ENCODE results near the gene DARS2.

DARS2 gene

DNA sequence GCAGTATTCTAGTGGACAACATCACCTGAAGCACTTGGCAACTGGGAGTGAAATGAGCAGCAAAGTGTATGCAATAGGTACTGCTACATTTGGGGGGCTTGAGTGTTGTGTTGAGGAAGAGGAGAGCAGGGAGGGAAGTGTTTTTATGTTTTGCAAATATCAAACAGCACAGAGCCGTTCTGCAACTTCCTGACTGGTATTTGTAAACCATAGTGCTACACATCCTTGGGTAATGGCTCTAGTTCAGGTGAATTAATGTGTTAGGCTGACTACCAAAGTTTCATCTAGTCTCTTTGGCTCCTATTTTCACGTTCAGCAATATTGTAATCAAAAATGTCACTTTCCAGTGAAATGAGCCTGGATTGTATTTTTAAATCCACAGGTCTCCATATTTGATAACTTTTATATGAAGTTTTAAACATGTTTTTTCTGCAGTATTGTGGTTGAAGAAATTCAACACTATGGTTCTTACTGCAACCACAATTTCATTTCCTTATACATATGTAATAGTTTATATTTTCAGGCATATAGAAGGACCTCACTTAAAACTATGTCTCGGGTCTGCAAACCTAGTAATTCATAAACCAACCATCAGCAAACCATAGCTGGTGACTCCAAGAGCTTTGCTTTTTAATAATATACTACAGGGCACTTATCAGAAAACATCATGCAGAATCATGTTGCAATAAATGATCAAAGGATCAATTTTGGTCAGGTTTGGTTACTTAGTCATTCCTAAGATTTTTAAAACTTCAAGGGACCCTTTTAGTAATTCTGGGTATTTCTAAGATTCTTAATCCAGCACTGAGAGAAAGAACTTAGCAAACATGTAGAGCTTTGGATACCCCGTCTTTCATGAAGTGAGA, 62.5 kb downstream of the DARS2 start:
- no peak overlapping the region for H3K4me3 Mint-ChIP-seq
- H3K36me3 Mint-ChIP-seq = peaks cover 31 to 34% of the 10 kb centered on the region in 2 donors
- no peak for DNase-seq
- no peak for ATAC-seq (replicated peaks)
- H3K27me3 Mint-ChIP-seq = no peaks in the 10 kb centered on the region
- no peak overlapping the region for H3K27ac Mint-ChIP-seq
- no peaks in the 10 kb centered on the region for H3K9me3 Mint-ChIP-seq
- peaks cover 2 to 8% of the 10 kb centered on the region in 2 donors for H3K4me1 Mint-ChIP-seq

DNA sequence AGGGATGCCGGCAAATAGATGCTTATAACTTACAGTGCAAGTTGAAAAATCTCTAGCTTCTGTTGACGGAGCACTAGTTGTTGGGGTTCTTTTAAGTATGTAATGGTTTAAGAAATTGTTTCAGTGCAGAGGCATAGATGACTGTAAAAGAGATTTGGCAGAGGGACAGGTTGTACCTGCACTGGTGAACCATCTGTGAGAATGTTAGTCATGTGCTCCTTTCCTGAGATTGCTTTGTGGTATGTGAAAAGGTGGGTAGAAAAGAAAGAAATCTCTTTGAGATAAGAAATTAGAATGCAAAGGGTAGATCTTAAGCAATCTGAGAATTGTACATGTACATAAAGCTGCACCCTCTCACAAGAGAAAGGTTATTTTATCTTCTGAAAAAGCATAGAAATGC, 63.2 kb downstream of the DARS2 start:
- no peak overlapping the region for H3K27ac Mint-ChIP-seq

DNA sequence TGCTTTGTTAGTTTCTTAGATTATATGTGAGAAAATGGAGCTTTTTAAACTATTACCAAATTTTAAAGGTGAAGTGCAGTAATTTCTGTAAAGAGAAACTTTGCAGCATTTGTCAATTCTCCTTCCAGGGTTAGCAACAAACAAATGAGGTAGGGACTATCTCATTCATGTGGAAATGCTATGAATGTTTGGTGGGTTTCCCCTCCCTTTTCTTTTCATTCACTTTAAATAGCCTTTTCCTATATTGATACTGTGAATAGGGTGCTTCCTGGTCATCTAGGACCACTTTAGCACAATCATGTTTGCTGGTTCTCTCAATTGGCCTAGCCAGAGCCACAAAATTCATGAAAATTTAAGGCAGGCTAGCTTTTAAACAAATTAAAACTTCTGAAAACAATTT, 64.3 kb downstream of the DARS2 start:
- Mint-ChIP-seq H3K36me3 (peaks cover 31 to 34% of the 10 kb centered on the region in 2 donors), H3K27me3 (no peaks in the 10 kb centered on the region), H3K4me3 (no peak overlapping the region), H3K9me3 (no peaks in the 10 kb centered on the region), H3K4me1 (peaks cover 2 to 8% of the 10 kb centered on the region in 2 donors), H3K27ac (no peak overlapping the region)
- ATAC-seq (replicated peaks) (no peak), DNase-seq (no peak)

More for the DNA sequence above, 63.2 kb downstream of the DARS2 start:
- Mint-ChIP-seq H3K4me1 (peaks cover 2 to 8% of the 10 kb centered on the region in 2 donors), H3K27me3 (no peaks in the 10 kb centered on the region), H3K4me3 (no peak overlapping the region), H3K9me3 (no peaks in the 10 kb centered on the region), H3K36me3 (peaks cover 31 to 34% of the 10 kb centered on the region in 2 donors)
- DNase-seq (no peak), ATAC-seq (replicated peaks) (no peak)

DNA sequence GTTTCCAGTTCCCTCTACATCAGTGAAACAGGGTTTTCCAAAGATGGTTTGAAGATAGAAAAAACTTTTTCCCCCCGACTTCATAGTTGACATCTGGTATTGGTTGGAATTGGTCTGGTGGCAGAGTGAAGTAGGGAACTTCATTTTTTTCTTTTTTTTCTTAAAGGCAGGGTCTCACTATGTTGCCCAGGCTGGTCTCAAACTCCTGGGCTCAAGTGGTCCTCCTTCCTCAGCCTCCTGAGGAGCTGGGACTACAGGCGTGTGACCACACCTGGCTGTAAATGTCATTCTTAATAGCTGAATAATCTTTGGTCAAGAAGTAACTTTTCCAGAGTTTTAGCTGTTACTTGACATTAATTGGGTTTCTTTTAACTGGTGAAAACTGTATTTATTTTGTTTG, 65.4 kb downstream of the DARS2 start:
- H3K27me3 Mint-ChIP-seq = no peaks in the 10 kb centered on the region
- peak overlapping the region; percentile 31 for H3K27ac Mint-ChIP-seq
- peaks cover 4 to 8% of the 10 kb centered on the region in 2 donors for H3K4me1 Mint-ChIP-seq
- ATAC-seq (replicated peaks) (no peak), DNase-seq (no peak)
- H3K36me3 Mint-ChIP-seq = peaks cover 38 to 43% of the 10 kb centered on the region in 2 donors
- H3K4me3 Mint-ChIP-seq = no peak overlapping the region
- no peaks in the 10 kb centered on the region for H3K9me3 Mint-ChIP-seq

DNA sequence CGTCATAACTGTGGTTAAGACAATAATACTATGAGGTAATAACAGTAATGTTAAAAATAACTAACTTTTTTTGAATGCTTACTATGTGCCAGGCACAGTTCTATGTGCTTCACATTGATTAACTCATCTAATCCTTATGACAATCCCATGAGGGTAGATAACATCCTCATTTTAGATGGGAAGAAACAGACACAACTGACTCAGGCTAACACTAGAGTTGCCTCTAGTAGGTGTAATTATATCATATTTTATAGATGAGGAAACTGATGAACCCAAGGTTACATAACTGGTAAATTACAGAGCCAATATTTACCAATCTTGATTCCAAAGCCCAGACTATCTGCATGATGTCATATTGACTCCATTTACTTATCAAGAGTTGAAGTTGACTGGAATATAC, 69.1 kb downstream of the DARS2 start:
- peak overlapping the region; percentile 42 for H3K27ac Mint-ChIP-seq
- H3K36me3 Mint-ChIP-seq = peaks cover 24 to 25% of the 10 kb centered on the region in 2 donors
- H3K27me3 Mint-ChIP-seq = no peaks in the 10 kb centered on the region
- H3K4me3 Mint-ChIP-seq = no peak overlapping the region
- peaks cover 0 to 4% of the 10 kb centered on the region in 2 donors for H3K4me1 Mint-ChIP-seq
- DNase-seq = no peak
- H3K9me3 Mint-ChIP-seq = no peaks in the 10 kb centered on the region
- ATAC-seq (replicated peaks) = no peak

DNA sequence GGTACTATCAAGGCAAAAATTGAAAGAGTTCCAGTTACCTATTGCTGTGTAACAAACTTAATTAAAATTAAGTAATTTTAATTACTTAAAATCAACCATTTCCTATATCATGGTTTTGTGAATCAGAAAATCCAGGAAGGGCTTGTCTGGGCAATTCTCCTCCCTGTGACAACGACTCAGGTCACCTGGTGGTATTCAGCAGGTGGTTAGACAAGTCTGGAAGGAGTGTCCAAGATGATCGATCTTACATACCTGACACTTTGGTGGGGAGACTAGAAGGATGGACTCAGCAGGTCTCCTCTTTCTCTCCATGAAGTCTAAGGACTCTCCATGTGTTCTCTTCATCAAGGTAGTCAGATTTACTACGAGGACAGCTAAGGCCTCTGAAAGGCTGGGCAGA, 69.7 kb downstream of the DARS2 start:
- Mint-ChIP-seq H3K27me3 (no peaks in the 10 kb centered on the region), H3K36me3 (peaks cover 23 to 25% of the 10 kb centered on the region in 2 donors), H3K4me3 (no peak overlapping the region), H3K27ac (no peak overlapping the region), H3K4me1 (peaks cover 0 to 4% of the 10 kb centered on the region in 2 donors), H3K9me3 (no peaks in the 10 kb centered on the region)
- DNase-seq (no peak), ATAC-seq (replicated peaks) (no peak)

DNA sequence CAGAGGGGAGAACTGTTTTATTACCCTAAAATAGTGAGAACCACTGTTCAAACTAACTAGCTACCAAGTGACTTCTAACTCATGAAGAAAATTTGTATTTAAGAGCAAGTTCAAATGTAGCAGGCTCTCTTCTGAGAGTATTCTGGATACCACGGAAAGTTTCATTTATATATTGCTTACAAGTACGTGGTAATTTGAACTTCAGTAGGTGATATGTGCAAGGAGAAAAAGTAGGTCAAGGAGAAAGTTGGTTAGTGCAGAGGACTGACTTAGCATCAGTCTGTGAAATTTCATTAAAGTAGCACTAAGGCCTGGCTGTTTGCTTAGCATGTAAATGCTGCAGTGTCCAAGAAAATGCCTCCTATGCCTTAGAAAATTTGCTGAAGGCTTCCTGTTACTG, 76.0 kb downstream of the DARS2 start:
- Mint-ChIP-seq H3K27me3 (no peaks in the 10 kb centered on the region), H3K4me3 (no peak overlapping the region), H3K9me3 (no peaks in the 10 kb centered on the region), H3K4me1 (peaks cover 5 to 8% of the 10 kb centered on the region in 2 donors), H3K27ac (no peak overlapping the region), H3K36me3 (peaks cover 8 to 14% of the 10 kb centered on the region in 2 donors)
- DNase-seq = no peak
- ATAC-seq (replicated peaks) = no peak

DNA sequence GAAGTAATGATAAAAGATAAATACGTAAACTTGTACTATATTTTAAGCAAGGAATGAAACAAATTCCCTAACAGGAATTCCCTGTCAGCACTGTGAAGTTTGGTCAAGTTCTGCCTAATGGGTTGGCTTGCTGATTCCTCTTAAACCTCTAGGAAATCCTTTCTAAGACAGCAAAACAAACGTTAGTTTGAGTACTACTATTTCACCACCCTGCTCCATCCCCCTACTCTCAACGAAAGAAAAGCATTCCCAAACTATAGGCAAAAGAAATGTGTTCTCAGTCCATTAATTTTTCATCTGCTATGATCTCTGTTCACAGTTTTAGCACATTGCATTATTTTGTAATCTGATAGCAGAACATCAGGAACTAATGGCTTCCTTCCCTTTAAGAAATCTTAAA, 76.5 kb downstream of the DARS2 start:
- Mint-ChIP-seq H3K4me3 (no peak overlapping the region), H3K27me3 (no peaks in the 10 kb centered on the region), H3K27ac (no peak overlapping the region)

DNA sequence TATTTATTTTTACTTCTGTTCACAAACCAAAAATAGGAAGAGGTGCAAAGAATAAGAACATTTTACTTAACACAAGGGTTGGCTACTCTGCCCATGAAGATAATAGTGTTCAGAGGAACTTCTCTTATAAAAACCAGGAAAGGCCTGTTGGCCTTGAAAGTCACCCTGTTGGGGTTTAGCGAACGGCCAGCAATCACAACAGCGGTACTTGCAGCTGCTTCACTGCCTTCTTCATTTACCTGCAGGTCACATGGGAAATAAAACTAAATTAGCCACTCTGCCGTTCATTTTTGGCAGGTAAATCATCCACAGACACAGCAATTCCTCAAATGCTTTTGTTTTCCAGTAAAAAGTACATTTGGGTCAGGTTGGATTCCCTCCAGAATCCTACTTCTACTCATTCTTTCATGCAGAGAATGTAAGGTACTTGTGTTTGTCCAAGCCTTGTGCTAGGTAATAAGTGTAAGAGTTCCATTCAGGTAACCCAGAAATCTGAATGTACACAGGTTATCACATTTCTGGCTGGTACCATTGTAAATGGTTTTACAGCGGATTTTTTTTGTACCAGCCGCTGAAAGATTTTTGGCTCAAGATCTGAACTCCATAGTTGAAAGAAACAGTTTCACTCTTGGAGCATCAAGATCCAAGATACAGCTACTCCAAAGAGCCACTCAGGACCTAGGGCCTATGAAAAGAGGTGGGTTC, 79.5 kb downstream of the DARS2 start:
- ATAC-seq (replicated peaks) = no peak
- no peaks in the 10 kb centered on the region for H3K9me3 Mint-ChIP-seq
- no peaks in the 10 kb centered on the region for H3K27me3 Mint-ChIP-seq
- no peak for DNase-seq
- H3K4me1 Mint-ChIP-seq = peaks cover 3 to 8% of the 10 kb centered on the region in 2 donors
- peaks cover 6 to 21% of the 10 kb centered on the region in 2 donors for H3K36me3 Mint-ChIP-seq
- H3K4me3 Mint-ChIP-seq = no peak overlapping the region
- no peak overlapping the region for H3K27ac Mint-ChIP-seq

More for the DNA sequence above, 76.5 kb downstream of the DARS2 start:
- DNase-seq = no peak
- ATAC-seq (replicated peaks) = no peak
- Mint-ChIP-seq H3K9me3 (no peaks in the 10 kb centered on the region), H3K36me3 (peaks cover 10 to 18% of the 10 kb centered on the region in 2 donors), H3K4me1 (peaks cover 5 to 8% of the 10 kb centered on the region in 2 donors)
